Neural cell (in vitro differentiated cells): ENCODE results near the gene VAV2. TPM values are rescaled to one million over a fixed set of nuclear protein-coding genes. Genes with fewer than 3 reads are reported as not detected.
A peak's percentile ranks its signal among the peaks of the same experiment; 100 is the strongest.

Experiments used
- H2AFZ ChIP-seq: fragments of 200-600, 300-800 bp; sonication (generic), shearing (Covaris generic); 2 replicates; pipeline ENCODE4 v1.6.0; 2014; ENCODE audit warnings: low read depth, mild to moderate bottlenecking, antibody characterized with exemption, low read length, moderate library complexity
- H3F3A ChIP-seq: fragments of 200-600 bp; shearing (Covaris generic); 2 replicates; pipeline ENCODE4 v1.6.1; 2016; ENCODE audit warnings: mild to moderate bottlenecking, moderate library complexity, mixed read lengths, antibody characterized with exemption, low read length; ENCODE audit not compliant: insufficient read depth, poor library complexity, severe bottlenecking
- H3K27ac ChIP-seq: fragments of 200-600, 300-800 bp; sonication (generic), shearing (Covaris generic); 2 replicates; pipeline ENCODE4 v1.5.1; 2014; ENCODE audit warnings: mild to moderate bottlenecking, low read length, moderate library complexity
- H3K27me3 ChIP-seq: fragments of 300-800, 200-600 bp; sonication (generic), shearing (Covaris generic); 2 replicates; pipeline ENCODE4 v1.6.0; 2014; ENCODE audit warnings: mild to moderate bottlenecking, low read depth, low read length, moderate library complexity; ENCODE audit not compliant: insufficient read depth
- H3K36me3 ChIP-seq: fragments of 300-800, 200-600 bp; sonication (generic), shearing (Covaris generic); 2 replicates; pipeline ENCODE4 v1.5.1; 2014; ENCODE audit warnings: mild to moderate bottlenecking, antibody characterized with exemption, low read length, moderate library complexity; ENCODE audit not compliant: insufficient read depth
- H3K4me2 ChIP-seq: fragments of 300-800, 200-600 bp; sonication (generic), shearing (Covaris generic); 2 replicates; pipeline ENCODE4 v1.6.0; 2014; ENCODE audit warnings: mild to moderate bottlenecking, low read length
- H3K4me3 ChIP-seq: fragments of 300-800, 200-600 bp; sonication (generic), shearing (Covaris generic); 2 replicates; pipeline ENCODE4 v1.5.1; 2014; ENCODE audit warnings: mild to moderate bottlenecking, low read length, moderate library complexity
- H3K79me2 ChIP-seq: fragments of 200-600 bp; shearing (Covaris generic); replicated peaks from 2 replicates; pipeline ENCODE4 v1.6.0; 2014; ENCODE audit warnings: mild to moderate bottlenecking, low read length, moderate library complexity; ENCODE audit not compliant: insufficient read depth
- H3K9ac ChIP-seq: fragments of 300-800, 200-600 bp; sonication (generic), shearing (Covaris generic); 2 replicates; pipeline ENCODE4 v1.6.1; 2016; ENCODE audit warnings: mild to moderate bottlenecking, low read length, mixed read lengths
- H3K9me2 ChIP-seq: fragments of 200-600 bp; shearing (Covaris generic); 2 replicates; pipeline ENCODE4 v1.6.1; 2016; ENCODE audit warnings: mild to moderate bottlenecking, low read length, mixed read lengths; ENCODE audit not compliant: insufficient read depth
- H3K9me3 ChIP-seq: fragments of 200-600, 300-800 bp; sonication (generic), shearing (Covaris generic); 2 replicates; pipeline ENCODE4 v1.6.1; 2016; ENCODE audit warnings: mild to moderate bottlenecking, mixed run types, low read length, moderate library complexity, mixed read lengths
- H4K20me1 ChIP-seq: fragments of 200-600 bp; shearing (Covaris generic); 2 replicates; pipeline ENCODE4 v1.6.1; 2016; ENCODE audit warnings: mild to moderate bottlenecking, mixed run types; ENCODE audit not compliant: insufficient read depth
- CTCF ChIP-seq: fragments of 450-650 bp; IDR thresholded peaks from 2 replicates; pipeline ENCODE4 v1.5.1; 2014; ENCODE audit warnings: antibody characterized with exemption, mild to moderate bottlenecking, moderate library complexity; ENCODE audit not compliant: poor library complexity, severe bottlenecking
- EP300 ChIP-seq: fragments of 450-650 bp; conservative IDR thresholded peaks from 2 replicates; pipeline ENCODE4 v1.6.1; 2014; ENCODE audit warnings: antibody characterized with exemption, mild to moderate bottlenecking, moderate library complexity; ENCODE audit not compliant: poor library complexity, severe bottlenecking
- EZH2 ChIP-seq: fragments of 200-600, 300-800 bp; shearing (Covaris generic), sonication (generic); IDR thresholded peaks from 2 replicates; pipeline ENCODE4 v1.6.1; 2014; ENCODE audit warnings: antibody characterized with exemption, low read length, borderline replicate concordance, mild to moderate bottlenecking; ENCODE audit not compliant: insufficient read depth, poor library complexity, severe bottlenecking
- MXI1 ChIP-seq: fragments of 450-650 bp; conservative IDR thresholded peaks from 2 replicates; pipeline ENCODE4 v1.6.1; 2014; ENCODE audit warnings: antibody characterized with exemption, mild to moderate bottlenecking; ENCODE audit not compliant: poor library complexity, severe bottlenecking
- POLR2AphosphoS5 ChIP-seq: IDR thresholded peaks from 2 replicates; pipeline ENCODE4 v1.6.1; 2012
- RAD21 ChIP-seq: fragments of 450-650 bp; conservative IDR thresholded peaks from 2 replicates; pipeline ENCODE4 v1.6.1; 2014; ENCODE audit warnings: antibody characterized with exemption, mild to moderate bottlenecking, moderate library complexity
- REST ChIP-seq: IDR thresholded peaks from 2 replicates; pipeline ENCODE4 v1.6.1; 2012; ENCODE audit warnings: borderline replicate concordance
- SMC3 ChIP-seq: fragments of 450-650 bp; conservative IDR thresholded peaks from 2 replicates; pipeline ENCODE4 v1.6.1; 2014; ENCODE audit warnings: antibody characterized with exemption, mild to moderate bottlenecking, moderate library complexity; ENCODE audit not compliant: poor library complexity
- TAF1 ChIP-seq: IDR thresholded peaks from 2 replicates; pipeline ENCODE4 v1.6.1; 2012; ENCODE audit warnings: low read depth
- polyA plus RNA-seq: library from polyadenylated mRNA; depleted of rRNA; stranded (reverse); fragments of >200 nt; gene quantifications from 2 replicates; pipeline ENCODE4 v1.2.3, GENCODE V29; 2014

The VAV2 gene
- polyA plus RNA-seq, 1 donor from 2014 or later, result 35.2 TPM

- Histone ChIP-seq H3K79me2 (peaks cover 18% of the 10 kb centered on the region), H3F3A (no peaks in the 10 kb centered on the region), H3K9me3 (no peaks in the 10 kb centered on the region), H3K27me3 (no peaks in the 10 kb centered on the region), H3K9ac (no peak overlapping the region), H3K9me2 (no peaks in the 10 kb centered on the region), H3K27ac (no peak overlapping the region), H4K20me1 (no peaks in the 10 kb centered on the region), H3K4me3 (no peak overlapping the region), H3K4me2 (no peak overlapping the region), H2AFZ (no peak overlapping the region), H3K36me3 (no peaks in the 10 kb centered on the region)
- peak; percentile 99 for TF ChIP-seq SMC3
- TF ChIP-seq CTCF, result peak; percentile 99
- TF ChIP-seq MXI1, result no peak
- no peak for TF ChIP-seq POLR2AphosphoS5
- no peak for TF ChIP-seq TAF1
- TF ChIP-seq EP300, result peak; percentile 9
- peak; percentile 99 for TF ChIP-seq RAD21
- TF ChIP-seq REST, result no peak
These were observed 2.4 kb upstream of the VAV2 start for GRCh38 chr9:133994353-133995011.

GRCh38 chr9:133993635-133994253 lies 1.6 kb upstream of the VAV2 start:
- Histone ChIP-seq H3K4me3 (peak overlapping the region; percentile 73), H3K9ac (peak overlapping the region; percentile 77)

More at GRCh38 chr9:133993635-133994253, 1.6 kb upstream of the VAV2 start:
- Histone ChIP-seq H3K79me2 (peaks cover 19% of the 10 kb centered on the region), H3K36me3 (no peaks in the 10 kb centered on the region), H3K9me3 (no peaks in the 10 kb centered on the region), H3F3A (no peaks in the 10 kb centered on the region), H3K9me2 (no peaks in the 10 kb centered on the region), H3K27ac (no peak overlapping the region), H3K27me3 (no peaks in the 10 kb centered on the region), H3K4me2 (no peak overlapping the region), H4K20me1 (no peaks in the 10 kb centered on the region), H2AFZ (no peak overlapping the region)
- TF ChIP-seq EZH2, result no peak
- TF ChIP-seq POLR2AphosphoS5, result no peak
- TF ChIP-seq CTCF, result no peak
- TF ChIP-seq TAF1, result no peak
- no peak for TF ChIP-seq EP300
